A549 (cell line): ENCODE data around the gene PMPCA. TPM values are rescaled to one million over a fixed set of nuclear protein-coding genes. Genes with fewer than 3 reads are reported as not detected.
A peak's percentile ranks its signal among the peaks of the same experiment; 100 is the strongest.

Experiments used
- ATAC-seq, 2 experiments: fragments of 200-7000 bp in 1 of 2; fragments of >200 bp in 1 of 2; cut with Nextera tagmentation in 1 of 2; cut with Tn5 transposase in 1 of 2; 3 replicates each; pipeline versions ENCODE4 v1.8.0 to v1.9.1; 2018 to 2020; ENCODE audit warnings: mild to moderate bottlenecking in 1 of 2, moderate library complexity in 1 of 2
- CTCF ChIA-PET: fragments of 300-600 bp; sonication (Branson Sonifier 250); formaldehyde crosslinking; extraction: SDS; loops from one replicate; lab custom pipeline; 2021; ENCODE audit warnings: antibody characterized with exemption, inconsistent platforms; lab: Yijun Ruan, JAX
- POLR2A ChIA-PET: fragments of 350-600 bp; formaldehyde crosslinking; extraction: SDS; loops from one replicate; lab custom pipeline; 2021; ENCODE audit warnings: antibody characterized with exemption, inconsistent platforms; lab: Yijun Ruan, JAX
- DNase-seq, 2 experiments: peaks; one replicate each; pipeline versions ENCODE4 v3.0.0 to v3.0.0-alpha.2; 2011 to 2016; ENCODE audit warnings: low read depth in 1 of 2, low spot score in 1 of 2
- FAIRE-seq: peaks from 2 replicates; lab custom pipeline; 2011; peaks lifted over from hg19 to GRCh38; lab: Jason Lieb, UNC
- H3K27ac ChIP-seq, 2 experiments: fragments of >200 bp; sonication (Bioruptor Twin); formaldehyde crosslinking; 3 replicates each; pipeline ENCODE4 v1.5.1; 2016 to 2017
- H3K4me1 ChIP-seq: fragments of >200 bp; sonication (Bioruptor Twin); formaldehyde crosslinking; 3 replicates; pipeline ENCODE4 v1.6.1; 2016
- H3K4me2 ChIP-seq: fragments of >200 bp; sonication (Bioruptor Twin); formaldehyde crosslinking; 3 replicates; pipeline ENCODE4 v1.6.1; 2016
- H3K4me3 ChIP-seq: fragments of >200 bp; sonication (Bioruptor Twin); formaldehyde crosslinking; 3 replicates; pipeline ENCODE4 v1.5.1; 2016
- H3K9me3 ChIP-seq: fragments of >200 bp; sonication (Bioruptor Twin); formaldehyde crosslinking; 3 replicates; pipeline ENCODE4 v1.6.1; 2016
- ATOH8 ChIP-seq: fragments of 250-450 bp; sonication (Bioruptor Pico); IDR thresholded peaks from 2 replicates; pipeline ENCODE4 v1.5.0; 2020; ENCODE audit warnings: low read depth, mild to moderate bottlenecking, moderate library complexity
- BCL3 ChIP-seq: fragments of >200 bp; sonication (Bioruptor Twin); formaldehyde crosslinking; IDR thresholded peaks from 3 replicates; pipeline ENCODE4 v1.6.1; 2016
- CHD2 ChIP-seq: fragments of 150-350 bp; IDR thresholded peaks from 2 replicates; pipeline ENCODE4 v1.6.1; 2014; ENCODE audit warnings: low read length; ENCODE audit not compliant: partially characterized antibody
- CTCF ChIP-seq: fragments of >200 bp; sonication (Bioruptor Twin); formaldehyde crosslinking; IDR thresholded peaks from 3 replicates; pipeline ENCODE4 v1.5.1; 2016
- EHMT2 ChIP-seq: fragments of 200-600 bp; sonication (generic); IDR thresholded peaks from 2 replicates; pipeline ENCODE4 v1.6.1; 2016; ENCODE audit warnings: antibody characterized with exemption, low read depth, mild to moderate bottlenecking, moderate library complexity
- FOSB ChIP-seq: fragments of 250-450 bp; sonication (Bioruptor Pico); IDR thresholded peaks from 2 replicates; pipeline ENCODE4 v1.5.0; 2020; ENCODE audit warnings: mild to moderate bottlenecking, moderate library complexity
- FOSL2 ChIP-seq, 2 experiments: fragments of 450-650 bp in 1 of 2; fragments of >200 bp in 1 of 2; sonication (Bioruptor Twin) in 1 of 2; formaldehyde crosslinking; IDR thresholded peaks; 2 replicates each; pipeline versions ENCODE4 v1.5.0 to v1.6.1; 2016 to 2020; ENCODE audit warnings: mild to moderate bottlenecking in 1 of 2, moderate library complexity in 1 of 2
- FOXS1 ChIP-seq: fragments of 250-450 bp; sonication (Bioruptor Pico); IDR thresholded peaks from 2 replicates; pipeline ENCODE4 v1.5.0; 2020; ENCODE audit warnings: mild to moderate bottlenecking, moderate library complexity
- HES2 ChIP-seq: fragments of >200 bp; sonication (Bioruptor Twin); formaldehyde crosslinking; IDR thresholded peaks from 2 replicates; pipeline ENCODE4 v1.6.1; 2016
- HEYL ChIP-seq: fragments of 250-450 bp; sonication (Bioruptor Pico); IDR thresholded peaks from 2 replicates; pipeline ENCODE4 v1.8.0; 2021; ENCODE audit warnings: mild to moderate bottlenecking, moderate library complexity
- HOXB5 ChIP-seq: fragments of 250-450 bp; sonication (Bioruptor Pico); IDR thresholded peaks from 2 replicates; pipeline ENCODE4 v1.5.0; 2020; ENCODE audit warnings: mild to moderate bottlenecking, moderate library complexity
- JUNB ChIP-seq: fragments of >200 bp; sonication (Bioruptor Twin); formaldehyde crosslinking; IDR thresholded peaks from 2 replicates; pipeline ENCODE4 v1.6.1; 2016
- MAZ ChIP-seq: fragments of 150-350 bp; IDR thresholded peaks from 2 replicates; pipeline ENCODE4 v1.6.1; 2014; ENCODE audit warnings: antibody characterized with exemption, low read depth, low read length, borderline replicate concordance
- NFE2L2 ChIP-seq: fragments of 150-350 bp; conservative IDR thresholded peaks from 2 replicates; pipeline ENCODE4 v1.6.1; 2014; ENCODE audit warnings: low read length
- PBX3 ChIP-seq: IDR thresholded peaks from 2 replicates; pipeline ENCODE4 v1.6.1; 2012
- PHF8 ChIP-seq: fragments of 200-600 bp; sonication (generic); IDR thresholded peaks from 2 replicates; pipeline ENCODE4 v1.6.1; 2016; ENCODE audit warnings: low read depth, mild to moderate bottlenecking, antibody characterized with exemption, moderate library complexity, borderline replicate concordance
- RARB ChIP-seq: fragments of 250-450 bp; sonication (Bioruptor Pico); IDR thresholded peaks from 2 replicates; pipeline ENCODE4 v1.8.0; 2021; ENCODE audit warnings: mild to moderate bottlenecking, moderate library complexity
- SMC3 ChIP-seq: fragments of >200 bp; sonication (Bioruptor Twin); formaldehyde crosslinking; IDR thresholded peaks from 3 replicates; pipeline ENCODE4 v1.6.1; 2018; ENCODE audit warnings: inconsistent platforms
- ZNF302 ChIP-seq: fragments of 250-450 bp; sonication (Bioruptor Pico); IDR thresholded peaks from 2 replicates; pipeline ENCODE4 v1.9.0; 2021; ENCODE audit warnings: inconsistent platforms, mild to moderate bottlenecking, moderate library complexity
- WGBS: methylation state at CpG from one replicate; pipeline ENCODE4 v1.1.6; 2017; ENCODE audit errors: missing lambda C conversion rate; 5-methylcytosine and 5-hydroxymethylcytosine counted together
- polyA plus RNA-seq, 4 experiments: library from polyadenylated mRNA; depleted of rRNA in 3 of 4; stranded (reverse); fragments of >200 nt; fragmentation: RNase III in 1 of 4; extraction: RNeasy Plus Mini Kit Qiagen cat#74134 plus additional on column Dnase treatment in 1 of 4; gene quantifications; 2 replicates in 3 of 4; 3 replicates in 1 of 4; pipeline ENCODE4 v1.2.3, GENCODE V29; 2011 to 2017

The PMPCA gene
- polyA plus RNA-seq, 2 of the 4 experiments (the other 2 are of a cell fraction), result 71.1 to 89.2 TPM

GRCh38 chr9:136453326-136453725 lies 42.9 kb downstream of the PMPCA start:
- CTCF ChIA-PET, result interaction anchor here (0.9 to 1.8 kb wide), 4 partner anchors 10 to 24 kb away, joined by 3 to 9 read pairs (median 3); no protein-coding TSS in a partner anchor
- WGBS, result 92% methylated on average over 11 of the region's 11 CpGs
- H3K4me3 ChIP-seq, result no peak overlapping the region
- no peak for ATAC-seq
- no peak for DNase-seq
- no peak for FAIRE-seq
- H3K4me2 ChIP-seq, result no peak overlapping the region
- H3K4me1 ChIP-seq, result no peaks in the 10 kb centered on the region
- TF ChIP-seq HES2 (no peak), BCL3 (no peak), FOSB (CRISPR knock-in tag) (no peak), FOXS1 (CRISPR knock-in tag) (no peak), EHMT2 (no peak), JUNB (no peak), PHF8 (no peak), MAZ (no peak)
- no peak overlapping the region for H3K27ac ChIP-seq
- no peaks in the 10 kb centered on the region for H3K9me3 ChIP-seq
- POLR2A ChIA-PET, result no interaction called here

GRCh38 chr9:136454026-136454796 lies 43.8 kb downstream of the PMPCA start:
- FAIRE-seq (no peak), ATAC-seq (0 out of 6 replicates have a peak, but pooled peaks of 1 of the 2 experiments have one; percentile 8), DNase-seq (no peak)
- no peak overlapping the region for H3K4me3 ChIP-seq
- no peak overlapping the region for H3K4me2 ChIP-seq
- WGBS, result 94% methylated on average over 22 of the region's 25 CpGs
- CTCF ChIA-PET, result interaction anchor here (1.1 to 2.0 kb wide), 5 partner anchors 11 to 34 kb away, joined by 3 to 9 read pairs (median 6); no protein-coding TSS in a partner anchor
- no peak overlapping the region for H3K27ac ChIP-seq
- H3K4me1 ChIP-seq, result no peaks in the 10 kb centered on the region
- POLR2A ChIA-PET, result no interaction called here
- TF ChIP-seq ZNF302 (CRISPR knock-in tag) (no peak), EHMT2 (no peak), HEYL (no peak), ATOH8 (CRISPR knock-in tag) (no peak), CTCF (no peak), HES2 (no peak)
- no peaks in the 10 kb centered on the region for H3K9me3 ChIP-seq

GRCh38 chr9:136455043-136456002 lies 44.9 kb downstream of the PMPCA start:
- Histone ChIP-seq H3K27ac (no peak overlapping the region), H3K4me2 (no peak overlapping the region)
- FAIRE-seq (no peak), ATAC-seq (peak; percentile 30 to 31; a peak in 4 of 6 replicates)
- TF ChIP-seq PBX3 (no peak), EHMT2 (no peak), FOSL2 (IDR thresholded peaks at IDR 0.05) (no peak), FOSL2 (CRISPR knock-in tag; IDR thresholded peaks at IDR 0.05) (no peak), CHD2 (no peak), NFE2L2 (no peak), HOXB5 (no peak), SMC3 (no peak), RARB (CRISPR knock-in tag) (no peak), FOXS1 (CRISPR knock-in tag) (no peak), JUNB (no peak)
- TF ChIP-seq, all 56 proteins: peak for 0
- ChIA-PET POLR2A (no interaction called here), CTCF (interaction anchor here (1.2 to 2.0 kb wide), 4 partner anchors 12 to 174 kb away, joined by 3 to 7 read pairs (median 5); no protein-coding TSS in a partner anchor)
- 95% methylated on average over 40 of the region's 43 CpGs for WGBS
- Histone ChIP-seq H3K4me3 (no peak overlapping the region), H3K9me3 (no peaks in the 10 kb centered on the region), H3K4me1 (no peaks in the 10 kb centered on the region)
- DNase-seq, result no peak
